H1 (cell line): Measurements from ENCODE around the gene VEZT. TPM values are rescaled to one million over a fixed set of nuclear protein-coding genes. Genes with fewer than 3 reads are reported as not detected.

ENCODE experiments used
- MAFK ChIP-seq: IDR thresholded peaks from 2 replicates; pipeline ENCODE4 v1.6.1; 2012; ENCODE audit warnings: low read depth, mild to moderate bottlenecking, improper control_type of control experiment, low read length
- TAF7 ChIP-seq: optimal IDR thresholded peaks from 2 replicates; pipeline ENCODE3; 2011; ENCODE audit warnings: low read depth, mild to moderate bottlenecking, inconsistent platforms, low read length, moderate library complexity, borderline replicate concordance
- polyA plus RNA-seq, 7 experiments: library from polyadenylated mRNA; depleted of rRNA in 3 of 7; stranded (reverse) in 5 of 7; unstranded in 2 of 7; fragments of >200 nt in 5 of 7; fragments of 200-250 nt in 2 of 7; gene quantifications; 1 replicate in 5 of 7; 2 replicates in 1 of 7; 4 replicates in 1 of 7; pipeline versions ENCODE4 v1.2.1 to v1.2.3, GENCODE V29; 2011 to 2013; ENCODE audit warnings: missing spikeins in 2 of 7, mixed read lengths in 2 of 7
- total RNA-seq: library from RNA; stranded (reverse); fragmentation: NEBNext Ultra II Directional; extraction: Animal tissue kit (Norgen Biotek cat#: 25700); gene quantifications from 2 replicates; pipeline ENCODE4 v1.2.1, GENCODE V29; 2021

VEZT gene
- total and polyA plus RNA-seq, 2 of the 8 experiments (the other 6 are each of a cell fraction or from before 2014, with no cell fraction given), result 44.0 to 56.1 TPM

DNA sequence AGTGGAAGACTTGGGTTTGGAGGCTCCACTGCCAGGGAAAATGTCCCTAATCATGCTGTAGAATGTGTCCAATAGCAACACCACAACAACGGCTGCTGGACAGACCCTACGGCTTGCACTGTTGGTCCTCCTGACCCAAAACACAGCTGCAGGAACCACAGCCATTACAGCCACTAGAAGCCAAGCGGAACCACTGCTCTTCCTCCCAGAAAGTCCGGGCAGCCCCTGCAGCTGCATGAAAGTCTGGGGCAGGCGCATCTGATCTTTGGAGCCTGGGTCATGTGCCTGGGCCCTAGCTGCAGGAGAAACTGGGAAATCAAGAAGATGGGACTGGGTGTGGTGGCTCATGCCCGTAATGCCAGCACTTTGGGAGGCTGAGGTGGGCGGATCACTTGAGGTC is 131.7 kb downstream of the VEZT start (continued):
- TF ChIP-seq TAF7 (no peak), MAFK (no peak)
